ENCODE data around the gene POLR2M.

DNA sequence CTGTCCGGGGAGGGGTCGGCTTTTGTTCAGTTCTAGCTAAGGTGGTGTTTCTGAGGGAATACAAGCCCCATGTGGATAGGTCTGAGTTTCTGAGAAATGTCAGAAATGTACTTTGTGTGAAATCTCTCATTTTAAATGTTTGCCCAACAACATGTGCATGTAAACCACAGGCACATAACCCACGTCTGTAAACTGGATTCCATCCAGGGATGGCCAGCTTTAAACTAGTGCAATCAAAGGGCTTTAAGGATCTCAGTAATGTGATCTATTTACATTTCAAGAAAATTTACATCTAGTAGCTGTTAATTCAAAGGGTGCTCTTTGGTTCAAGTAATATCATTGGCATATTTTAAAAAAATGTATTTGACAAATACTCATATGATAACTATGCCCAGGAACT is 52.0 kb downstream of the POLR2M start:
- TF ChIP-seq, protein P1, sequence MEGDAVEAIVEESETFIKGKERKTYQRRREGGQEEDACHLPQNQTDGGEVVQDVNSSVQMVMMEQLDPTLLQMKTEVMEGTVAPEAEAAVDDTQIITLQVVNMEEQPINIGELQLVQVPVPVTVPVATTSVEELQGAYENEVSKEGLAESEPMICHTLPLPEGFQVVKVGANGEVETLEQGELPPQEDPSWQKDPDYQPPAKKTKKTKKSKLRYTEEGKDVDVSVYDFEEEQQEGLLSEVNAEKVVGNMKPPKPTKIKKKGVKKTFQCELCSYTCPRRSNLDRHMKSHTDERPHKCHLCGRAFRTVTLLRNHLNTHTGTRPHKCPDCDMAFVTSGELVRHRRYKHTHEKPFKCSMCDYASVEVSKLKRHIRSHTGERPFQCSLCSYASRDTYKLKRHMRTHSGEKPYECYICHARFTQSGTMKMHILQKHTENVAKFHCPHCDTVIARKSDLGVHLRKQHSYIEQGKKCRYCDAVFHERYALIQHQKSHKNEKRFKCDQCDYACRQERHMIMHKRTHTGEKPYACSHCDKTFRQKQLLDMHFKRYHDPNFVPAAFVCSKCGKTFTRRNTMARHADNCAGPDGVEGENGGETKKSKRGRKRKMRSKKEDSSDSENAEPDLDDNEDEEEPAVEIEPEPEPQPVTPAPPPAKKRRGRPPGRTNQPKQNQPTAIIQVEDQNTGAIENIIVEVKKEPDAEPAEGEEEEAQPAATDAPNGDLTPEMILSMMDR (IDR thresholded peaks at IDR 0.05), result no peak
- TF ChIP-seq, protein P2, sequence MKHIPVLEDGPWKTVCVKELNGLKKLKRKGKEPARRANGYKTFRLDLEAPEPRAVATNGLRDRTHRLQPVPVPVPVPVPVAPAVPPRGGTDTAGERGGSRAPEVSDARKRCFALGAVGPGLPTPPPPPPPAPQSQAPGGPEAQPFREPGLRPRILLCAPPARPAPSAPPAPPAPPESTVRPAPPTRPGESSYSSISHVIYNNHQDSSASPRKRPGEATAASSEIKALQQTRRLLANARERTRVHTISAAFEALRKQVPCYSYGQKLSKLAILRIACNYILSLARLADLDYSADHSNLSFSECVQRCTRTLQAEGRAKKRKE (CRISPR knock-in tag; IDR thresholded peaks at IDR 0.05; ENCODE audit: low read depth), result no peak
- TF ChIP-seq POLR2A (IDR thresholded peaks at IDR 0.05; ENCODE audit: low read length), result no peak
- TF ChIP-seq RAD21 (conservative IDR thresholded peaks at IDR 0.05 in 1 of 2, IDR thresholded peaks at IDR 0.05 in 1 of 2), result no peak
- no peak for TF ChIP-seq RFX5 (IDR thresholded peaks at IDR 0.05)
- no peak for TF ChIP-seq JUN (IDR thresholded peaks at IDR 0.05)
- no peak for TF ChIP-seq EHMT2 (IDR thresholded peaks at IDR 0.05; ENCODE audit: low read depth)
- no peak for TF ChIP-seq SMC3 (IDR thresholded peaks at IDR 0.05)
- TF ChIP-seq ESRRA (IDR thresholded peaks at IDR 0.05; ENCODE audit: borderline replicate concordance, low read length), result no peak
- TF ChIP-seq, protein P3, sequence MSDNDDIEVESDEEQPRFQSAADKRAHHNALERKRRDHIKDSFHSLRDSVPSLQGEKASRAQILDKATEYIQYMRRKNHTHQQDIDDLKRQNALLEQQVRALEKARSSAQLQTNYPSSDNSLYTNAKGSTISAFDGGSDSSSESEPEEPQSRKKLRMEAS (IDR thresholded peaks at IDR 0.05), result no peak
- no peak for TF ChIP-seq ZNF302 (CRISPR knock-in tag; IDR thresholded peaks at IDR 0.05)
- no peak for TF ChIP-seq CEBPB (IDR thresholded peaks at IDR 0.05)
- no peak for TF ChIP-seq RCOR1 (IDR thresholded peaks at IDR 0.05; ENCODE audit: low read depth, low read length)
